ENCODE results near the gene PRRX2.

The PRRX2 gene

GRCh38 chr9:129671519-129671918 lies 6.1 kb downstream of the PRRX2 start:
- no peaks in the 10 kb centered on the region for H3K79me2 ChIP-seq (ENCODE audit: low read length)
- no peak for TF ChIP-seq CTCF (IDR thresholded peaks at IDR 0.05; ENCODE audit: low read depth, low read length)
- TF ChIP-seq EZH2phosphoT487 (IDR thresholded peaks at IDR 0.05; ENCODE audit: low read depth), result no peak
- H3K27ac ChIP-seq (ENCODE audit: low read length), result no peak overlapping the region
- no peak overlapping the region for H3K4me2 ChIP-seq (ENCODE audit: low read length)
- no peaks in the 10 kb centered on the region for H3K9me3 ChIP-seq (ENCODE audit: insufficient read depth, low read length)
- H3K36me3 ChIP-seq (replicated peaks; ENCODE audit: low read depth, low read length), result no peaks in the 10 kb centered on the region
- H3K27me3 ChIP-seq (ENCODE audit: low read depth, low read length), result no peaks in the 10 kb centered on the region; the same call in 1 of the 2 replicates
- H3K4me1 ChIP-seq (ENCODE audit: low read length), result no peaks in the 10 kb centered on the region
- H4K20me1 ChIP-seq (ENCODE audit: insufficient read depth, low read length), result no peaks in the 10 kb centered on the region
- H2AFZ ChIP-seq (ENCODE audit: low read depth, low read length), result no peak overlapping the region
- H3K9ac ChIP-seq (ENCODE audit: low read length), result no peak overlapping the region
- H3K4me3 ChIP-seq (ENCODE audit: low read length), result no peak overlapping the region

GRCh38 chr9:129672702-129673101 lies 7.3 kb downstream of the PRRX2 start:
- H4K20me1 ChIP-seq (ENCODE audit: insufficient read depth, low read length), result no peaks in the 10 kb centered on the region
- H3K79me2 ChIP-seq (ENCODE audit: low read length), result no peaks in the 10 kb centered on the region
- TF ChIP-seq EZH2phosphoT487 (IDR thresholded peaks at IDR 0.05; ENCODE audit: low read depth) (no peak), CTCF (IDR thresholded peaks at IDR 0.05; ENCODE audit: low read depth, low read length) (no peak)
- no peaks in the 10 kb centered on the region; the same call in 1 of the 2 replicates for H3K27me3 ChIP-seq (ENCODE audit: low read depth, low read length)
- no peak overlapping the region for H2AFZ ChIP-seq (ENCODE audit: low read depth, low read length)
- H3K9ac ChIP-seq (ENCODE audit: low read length), result no peak overlapping the region
- no peaks in the 10 kb centered on the region for H3K36me3 ChIP-seq (replicated peaks; ENCODE audit: low read depth, low read length)
- H3K4me3 ChIP-seq (ENCODE audit: low read length), result no peak overlapping the region
- no peaks in the 10 kb centered on the region for H3K9me3 ChIP-seq (ENCODE audit: insufficient read depth, low read length)
- H3K27ac ChIP-seq (ENCODE audit: low read length), result no peak overlapping the region
- H3K4me2 ChIP-seq (ENCODE audit: low read length), result no peak overlapping the region
- H3K4me1 ChIP-seq (ENCODE audit: low read length), result no peaks in the 10 kb centered on the region

- no peak overlapping the region for H3K9ac ChIP-seq (ENCODE audit: low read length)
These were observed 8.2 kb downstream of the PRRX2 start for GRCh38 chr9:129673602-129674001.

GRCh38 chr9:129674229-129674628 lies 8.8 kb downstream of the PRRX2 start:
- TF ChIP-seq CTCF (IDR thresholded peaks at IDR 0.05; ENCODE audit: low read depth, low read length) (no peak), EZH2phosphoT487 (IDR thresholded peaks at IDR 0.05; ENCODE audit: low read depth) (no peak)
- no peaks in the 10 kb centered on the region for H3K36me3 ChIP-seq (replicated peaks; ENCODE audit: low read depth, low read length)
- no peaks in the 10 kb centered on the region for H4K20me1 ChIP-seq (ENCODE audit: insufficient read depth, low read length)
- no peaks in the 10 kb centered on the region for H3K9me3 ChIP-seq (ENCODE audit: insufficient read depth, low read length)
- H3K4me1 ChIP-seq (ENCODE audit: low read length), result no peaks in the 10 kb centered on the region
- H3K79me2 ChIP-seq (ENCODE audit: low read length), result no peaks in the 10 kb centered on the region
- H2AFZ ChIP-seq (ENCODE audit: low read depth, low read length), result no peak overlapping the region
- H3K27me3 ChIP-seq (ENCODE audit: low read depth, low read length), result no peaks in the 10 kb centered on the region; the same call in 1 of the 2 replicates
- no peak overlapping the region for H3K27ac ChIP-seq (ENCODE audit: low read length)
- no peak overlapping the region for H3K4me2 ChIP-seq (ENCODE audit: low read length)
- no peak overlapping the region for H3K9ac ChIP-seq (ENCODE audit: low read length)
- H3K4me3 ChIP-seq (ENCODE audit: low read length), result no peak overlapping the region

More at GRCh38 chr9:129673602-129674001, 8.2 kb downstream of the PRRX2 start:
- Histone ChIP-seq H3K27me3 (ENCODE audit: low read depth, low read length) (no peaks in the 10 kb centered on the region; the same call in 1 of the 2 replicates), H3K36me3 (replicated peaks; ENCODE audit: low read depth, low read length) (no peaks in the 10 kb centered on the region), H3K4me3 (ENCODE audit: low read length) (no peak overlapping the region), H3K9me3 (ENCODE audit: insufficient read depth, low read length) (no peaks in the 10 kb centered on the region), H2AFZ (ENCODE audit: low read depth, low read length) (no peak overlapping the region), H3K27ac (ENCODE audit: low read length) (no peak overlapping the region), H3K4me1 (ENCODE audit: low read length) (no peaks in the 10 kb centered on the region), H4K20me1 (ENCODE audit: insufficient read depth, low read length) (no peaks in the 10 kb centered on the region), H3K4me2 (ENCODE audit: low read length) (no peak overlapping the region), H3K79me2 (ENCODE audit: low read length) (no peaks in the 10 kb centered on the region)
- TF ChIP-seq CTCF (IDR thresholded peaks at IDR 0.05; ENCODE audit: low read depth, low read length) (no peak), EZH2phosphoT487 (IDR thresholded peaks at IDR 0.05; ENCODE audit: low read depth) (no peak)
